ENCODE results near the gene SORCS3. TPM values are rescaled to one million over a fixed set of nuclear protein-coding genes. Genes with fewer than 3 reads are reported as not detected.

SORCS3 gene
- total and polyA plus RNA-seq, 2 of the 13 experiments (the other 11 are each of a cell fraction or from before 2014, with no cell fraction given), result 0.07 TPM; not detected in 1

DNA sequence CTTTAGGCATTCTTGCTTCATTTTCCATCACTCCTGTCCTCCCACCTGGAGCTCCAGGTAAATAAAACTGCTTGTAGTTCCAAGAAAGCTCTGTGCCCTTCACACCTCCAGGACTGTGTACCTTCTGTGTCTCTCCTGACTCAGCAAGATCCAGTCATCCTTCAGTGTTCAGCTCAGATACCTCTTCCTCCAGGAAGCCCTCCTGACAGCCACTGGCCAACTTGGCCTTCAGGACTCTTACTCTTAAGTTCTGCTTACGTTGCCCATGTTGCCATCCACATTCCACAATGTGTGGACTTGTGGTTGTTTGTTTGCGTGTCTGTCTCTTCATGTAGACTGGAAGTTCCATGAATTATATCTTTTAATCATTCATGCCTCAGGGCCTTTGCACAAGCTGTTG lies 48.0 kb downstream of the SORCS3 start (continued):
- TF ChIP-seq GMEB1 (CRISPR knock-in tag; IDR thresholded peaks at IDR 0.05; ENCODE audit: borderline replicate concordance), result no peak
- TF ChIP-seq ZNF605 (CRISPR knock-in tag; IDR thresholded peaks at IDR 0.05), result no peak
- TF ChIP-seq SIX4 (CRISPR knock-in tag; IDR thresholded peaks at IDR 0.05), result no peak
- no peak for TF ChIP-seq HNRNPUL1 (IDR thresholded peaks at IDR 0.05; ENCODE audit: low read depth, low read length)
- TF ChIP-seq, protein P1, sequence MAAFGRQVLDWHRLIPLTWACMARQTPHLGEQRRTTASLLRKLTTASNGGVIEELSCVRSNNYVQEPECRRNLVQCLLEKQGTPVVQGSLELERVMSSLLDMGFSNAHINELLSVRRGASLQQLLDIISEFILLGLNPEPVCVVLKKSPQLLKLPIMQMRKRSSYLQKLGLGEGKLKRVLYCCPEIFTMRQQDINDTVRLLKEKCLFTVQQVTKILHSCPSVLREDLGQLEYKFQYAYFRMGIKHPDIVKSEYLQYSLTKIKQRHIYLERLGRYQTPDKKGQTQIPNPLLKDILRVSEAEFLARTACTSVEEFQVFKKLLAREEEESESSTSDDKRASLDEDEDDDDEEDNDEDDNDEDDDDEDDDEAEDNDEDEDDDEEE (CRISPR knock-in tag; IDR thresholded peaks at IDR 0.05), result no peak
- TF ChIP-seq NFE2L2 (IDR thresholded peaks at IDR 0.05; ENCODE audit: low read length), result no peak
- no peak for TF ChIP-seq DPF2 (CRISPR knock-in tag; IDR thresholded peaks at IDR 0.05; ENCODE audit: borderline replicate concordance, low read depth)
- TF ChIP-seq ARNTL (CRISPR knock-in tag; IDR thresholded peaks at IDR 0.05), result no peak
- no peak for TF ChIP-seq NFRKB (IDR thresholded peaks at IDR 0.05)
- no peak for TF ChIP-seq ZNF180 (CRISPR knock-in tag; IDR thresholded peaks at IDR 0.05; ENCODE audit: borderline replicate concordance, low read depth)
- TF ChIP-seq FOXK1 (CRISPR knock-in tag; IDR thresholded peaks at IDR 0.05; ENCODE audit: borderline replicate concordance, low read depth), result no peak
- no peak for TF ChIP-seq GLMP (CRISPR knock-in tag; IDR thresholded peaks at IDR 0.05; ENCODE audit: borderline replicate concordance)
- no peak for TF ChIP-seq SAFB2 (CRISPR knock-in tag; IDR thresholded peaks at IDR 0.05; ENCODE audit: borderline replicate concordance, low read depth)
- TF ChIP-seq RXRB (CRISPR knock-in tag; IDR thresholded peaks at IDR 0.05; ENCODE audit: borderline replicate concordance), result no peak

All from HepG2 (cell line).